Psoas muscle (tissue), 8 donors: ENCODE measurements around the gene GRIA3. TPM values are rescaled to one million over a fixed set of nuclear protein-coding genes. Genes with fewer than 3 reads are reported as not detected.
A peak's percentile ranks its signal among the peaks of the same experiment; 100 is the strongest.

ENCODE experiments used
- ATAC-seq, 4 donors: fragments of 200-7000 bp; cut with Tn5 transposase; one replicate each; pipeline ENCODE4 v1.9.1; 2020; ENCODE audit warnings: moderate library complexity in 3 of 4, mild to moderate bottlenecking in 2 of 4
- DNase-seq, 2 donors: peaks; one replicate each; pipeline ENCODE4 v3.0.0-alpha.2; 2020
- H3K27ac ChIP-seq: fragments of 200-600 bp; one replicate; pipeline ENCODE4 v1.8.0; 2022
- H3K27me3 ChIP-seq, 3 donors: fragments of 200-600 bp in 1 of 3; one replicate each; pipeline versions ENCODE4 v1.6.1 to v1.8.0; 2013 to 2022; ENCODE audit warnings: low read length in 2 of 3, mild to moderate bottlenecking in 2 of 3, moderate library complexity in 1 of 3; ENCODE audit not compliant: insufficient read depth in 3 of 3
- H3K36me3 ChIP-seq, 2 donors: fragments of 200-600 bp in 1 of 2; one replicate each; pipeline versions ENCODE4 v1.6.1 to v1.8.0; 2013 to 2022; ENCODE audit warnings: low read depth in 1 of 2, mild to moderate bottlenecking in 1 of 2, moderate library complexity in 1 of 2; ENCODE audit not compliant: insufficient read depth in 1 of 2
- H3K4me1 ChIP-seq: fragments of 200-600 bp; one replicate; pipeline ENCODE4 v1.8.0; 2022
- H3K4me3 ChIP-seq: fragments of 200-600 bp; one replicate; pipeline ENCODE4 v1.8.0; 2022; ENCODE audit warnings: mild to moderate bottlenecking
- H3K9me3 ChIP-seq: fragments of 200-600 bp; one replicate; pipeline ENCODE4 v1.8.0; 2022
- CTCF ChIP-seq: fragments of 200-600 bp; IDR thresholded peaks from one replicate; pipeline ENCODE4 v1.8.0; 2022; ENCODE audit warnings: antibody characterized with exemption
- WGBS, 3 donors: extraction: QIAGEN DNeasy Blood & Tissue Kit; methylation state at CpG; one replicate each; pipeline versions ENCODE4 v1.1.6 to v1.1.7; 2013; 5-methylcytosine and 5-hydroxymethylcytosine counted together
- intact Hi-C, 2 donors: fragments of 100-400 bp; cut with DNase I; formaldehyde crosslinking; loops; one replicate each; pipeline versions ENCODE4 v1.11.0 to v1.14.2; 2022
- polyA plus RNA-seq, 3 donors: library from polyadenylated mRNA; stranded (reverse); fragments of 200-250 nt; gene quantifications; one replicate each; pipeline ENCODE4 v1.2.3, GENCODE V29; 2013
- total RNA-seq, 4 donors: library from RNA; stranded (reverse); fragmentation: NEBNext Ultra II Directional in 2 of 4; extraction: Animal tissue kit (Norgen Biotek cat#: 25700) in 2 of 4; gene quantifications; one replicate each; pipeline versions ENCODE4 v1.2.1 to v1.2.4, GENCODE V29; 2021 to 2023
- donor health status: healthy with polysubstance abuse.
- donor health status: DM: no; HTN: no; CAD: no; lungs with moderate emphysema.
- donor health status: Bipolar disorder and iron deficiency.
- donor health status: healthy.
- donor health status: DM: yes; HTN: yes; CAD: no.
- donor health status: DM: no; HTN: no; CAD: no.
- donor health status: DM: no; HTN: no; CAD: no.
- donor health status: DM: yes; HTN: yes; CAD: no.

Gene GRIA3
- total and polyA plus RNA-seq, 7 donors, result 0.03 to 0.32 (median 0.21) TPM; not detected in 1

GRCh38 chrX:123175366-123176122, 8.5 kb upstream of the GRIA3 start:
- no peak for TF ChIP-seq CTCF
- ATAC-seq, result no peak
- peaks cover 5% of the 10 kb centered on the region for H3K9me3 ChIP-seq
- H3K36me3 ChIP-seq, result no peaks in the 10 kb centered on the region
- H3K27ac ChIP-seq, result no peak overlapping the region
- no peak overlapping the region for H3K4me3 ChIP-seq
- no peaks in the 10 kb centered on the region for H3K4me1 ChIP-seq
- H3K27me3 ChIP-seq, result peaks cover 0 to 5% (median 0%) of the 10 kb centered on the region in 3 donors
- intact Hi-C loops, result no loop called here
- no peak for DNase-seq

- Histone ChIP-seq H3K9me3 (no peaks in the 10 kb centered on the region), H3K27me3 (peaks cover 0 to 21% (median 7%) of the 10 kb centered on the region in 3 donors), H3K36me3 (no peaks in the 10 kb centered on the region), H3K4me1 (no peaks in the 10 kb centered on the region), H3K27ac (no peak overlapping the region), H3K4me3 (no peak overlapping the region)
- intact Hi-C loops, result no loop called here
- TF ChIP-seq CTCF, result no peak
- DNase-seq (no peak), ATAC-seq (no peak)
- 30 to 54% (median 50%) methylated on average over 5 of the region's 5 CpGs for WGBS, 3 donors
These were observed 2.7 kb upstream of the GRIA3 start for GRCh38 chrX:123181233-123181914.

GRCh38 chrX:123184866-123185276, 793 bp downstream of the GRIA3 start:
- Histone ChIP-seq H3K27me3 (peaks cover 0 to 21% (median 7%) of the 10 kb centered on the region in 3 donors), H3K36me3 (no peaks in the 10 kb centered on the region), H3K4me1 (no peaks in the 10 kb centered on the region), H3K27ac (no peak overlapping the region), H3K4me3 (peak overlapping the region; percentile 46), H3K9me3 (no peaks in the 10 kb centered on the region)
- TF ChIP-seq CTCF, result no peak
- intact Hi-C loops, result no loop called here
- no peak for DNase-seq
- no peak for ATAC-seq
- WGBS, 3 donors, result 0 to 36% (median 2%) methylated on average over 14 to 27 of the region's 27 CpGs

GRCh38 chrX:123185721-123186120, 1.6 kb downstream of the GRIA3 start:
- ATAC-seq (no peak), DNase-seq (no peak)
- H3K4me1 ChIP-seq, result no peaks in the 10 kb centered on the region
- no peak overlapping the region for H3K27ac ChIP-seq
- WGBS, 3 donors, result 17 to 36% (median 27%) methylated on average over 9 of the region's 9 CpGs
- no peak for TF ChIP-seq CTCF
- no peaks in the 10 kb centered on the region for H3K36me3 ChIP-seq
- peaks cover 0 to 23% (median 7%) of the 10 kb centered on the region in 3 donors for H3K27me3 ChIP-seq
- intact Hi-C loops, result no loop called here
- no peaks in the 10 kb centered on the region for H3K9me3 ChIP-seq
- no peak overlapping the region for H3K4me3 ChIP-seq
